ENCODE measurements around the gene FHAD1.

DNA sequence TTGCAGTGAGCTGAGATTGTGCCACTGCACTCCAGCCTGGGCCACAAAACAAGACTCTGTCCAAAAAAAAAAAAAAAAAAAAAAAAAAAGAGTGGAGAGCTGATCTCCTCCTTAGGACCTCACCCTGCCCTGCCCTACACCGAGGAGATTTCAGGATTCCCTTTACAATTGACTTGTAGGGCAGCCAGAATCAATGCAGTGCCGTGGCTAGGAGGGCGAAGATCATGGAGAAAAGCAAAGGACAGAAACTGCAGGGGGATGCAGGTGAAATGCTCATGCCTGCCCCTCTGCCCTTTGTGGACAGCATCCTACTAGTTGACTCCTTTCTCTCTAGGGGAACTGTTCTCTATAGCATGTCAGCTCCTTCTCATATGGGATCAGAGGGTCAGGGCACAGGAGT lies 9.6 kb downstream of the FHAD1 start:
- TF ChIP-seq, protein P1, sequence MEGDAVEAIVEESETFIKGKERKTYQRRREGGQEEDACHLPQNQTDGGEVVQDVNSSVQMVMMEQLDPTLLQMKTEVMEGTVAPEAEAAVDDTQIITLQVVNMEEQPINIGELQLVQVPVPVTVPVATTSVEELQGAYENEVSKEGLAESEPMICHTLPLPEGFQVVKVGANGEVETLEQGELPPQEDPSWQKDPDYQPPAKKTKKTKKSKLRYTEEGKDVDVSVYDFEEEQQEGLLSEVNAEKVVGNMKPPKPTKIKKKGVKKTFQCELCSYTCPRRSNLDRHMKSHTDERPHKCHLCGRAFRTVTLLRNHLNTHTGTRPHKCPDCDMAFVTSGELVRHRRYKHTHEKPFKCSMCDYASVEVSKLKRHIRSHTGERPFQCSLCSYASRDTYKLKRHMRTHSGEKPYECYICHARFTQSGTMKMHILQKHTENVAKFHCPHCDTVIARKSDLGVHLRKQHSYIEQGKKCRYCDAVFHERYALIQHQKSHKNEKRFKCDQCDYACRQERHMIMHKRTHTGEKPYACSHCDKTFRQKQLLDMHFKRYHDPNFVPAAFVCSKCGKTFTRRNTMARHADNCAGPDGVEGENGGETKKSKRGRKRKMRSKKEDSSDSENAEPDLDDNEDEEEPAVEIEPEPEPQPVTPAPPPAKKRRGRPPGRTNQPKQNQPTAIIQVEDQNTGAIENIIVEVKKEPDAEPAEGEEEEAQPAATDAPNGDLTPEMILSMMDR (IDR thresholded peaks at IDR 0.05; ENCODE audit: low read depth, low read length): no peak
- TF ChIP-seq POLR2A (IDR thresholded peaks at IDR 0.05; ENCODE audit: extremely low read depth, insufficient read length) (no peak), MYC (IDR thresholded peaks at IDR 0.05; ENCODE audit: low read depth, low read length) (no peak)
- TF ChIP-seq, protein P2, sequence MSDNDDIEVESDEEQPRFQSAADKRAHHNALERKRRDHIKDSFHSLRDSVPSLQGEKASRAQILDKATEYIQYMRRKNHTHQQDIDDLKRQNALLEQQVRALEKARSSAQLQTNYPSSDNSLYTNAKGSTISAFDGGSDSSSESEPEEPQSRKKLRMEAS (IDR thresholded peaks at IDR 0.05; ENCODE audit: low read depth, low read length): no peak
